HEK293T (cell line): Measurements from ENCODE around the gene SETD2.

ENCODE experiments used
- CTCF ChIA-PET: fragments of 350-600 bp; formaldehyde crosslinking; extraction: SDS; loops from one replicate; lab custom pipeline; 2021; ENCODE audit warnings: antibody characterized with exemption, inconsistent platforms; lab: Yijun Ruan, JAX
- POLR2A ChIA-PET: fragments of 350-600 bp; formaldehyde crosslinking; extraction: SDS; loops from one replicate; lab custom pipeline; 2020; ENCODE audit warnings: antibody characterized with exemption, inconsistent platforms; lab: Yijun Ruan, JAX
- DNase-seq: peaks from one replicate; pipeline ENCODE4 v3.0.0; 2012; ENCODE audit warnings: mixed read lengths; ENCODE audit errors: extremely low spot score
- ARNT ChIP-seq: fragments of 450-650 bp; IDR thresholded peaks from 2 replicates; pipeline ENCODE4 v1.6.1; 2017; ENCODE audit warnings: mild to moderate bottlenecking
- BHLHE40 ChIP-seq: fragments of 450-650 bp; IDR thresholded peaks from 2 replicates; pipeline ENCODE4 v1.6.1; 2016; ENCODE audit warnings: mild to moderate bottlenecking, moderate library complexity, borderline replicate concordance
- CTBP1 ChIP-seq: fragments of 450-650 bp; IDR thresholded peaks from 2 replicates; pipeline ENCODE4 v1.6.1; 2016; ENCODE audit warnings: borderline replicate concordance
- ELF4 ChIP-seq: fragments of 450-650 bp; IDR thresholded peaks from 2 replicates; pipeline ENCODE4 v1.6.1; 2017; ENCODE audit warnings: antibody characterized with exemption
- FOXA1 ChIP-seq: fragments of 450-650 bp; IDR thresholded peaks from 2 replicates; pipeline ENCODE4 v1.6.1; 2016; ENCODE audit warnings: mild to moderate bottlenecking
- FOXK2 ChIP-seq: fragments of 450-650 bp; IDR thresholded peaks from 2 replicates; pipeline ENCODE4 v1.6.1; 2016; ENCODE audit warnings: mild to moderate bottlenecking
- FOXM1 ChIP-seq: fragments of 450-650 bp; IDR thresholded peaks from 2 replicates; pipeline ENCODE4 v1.6.1; 2017; ENCODE audit warnings: mild to moderate bottlenecking, borderline replicate concordance
- HDGF ChIP-seq: fragments of 450-650 bp; IDR thresholded peaks from 2 replicates; pipeline ENCODE4 v1.6.1; 2017; ENCODE audit warnings: antibody characterized with exemption, borderline replicate concordance
- L3MBTL2 ChIP-seq: fragments of 450-650 bp; conservative IDR thresholded peaks from 2 replicates; pipeline ENCODE4 v1.6.1; 2016; ENCODE audit warnings: mild to moderate bottlenecking
- LEF1 ChIP-seq: fragments of 450-650 bp; IDR thresholded peaks from 2 replicates; pipeline ENCODE4 v1.6.1; 2017; ENCODE audit warnings: mild to moderate bottlenecking, borderline replicate concordance
- NFRKB ChIP-seq: fragments of 450-650 bp; IDR thresholded peaks from 2 replicates; pipeline ENCODE4 v1.6.1; 2016; ENCODE audit warnings: mild to moderate bottlenecking, moderate library complexity
- PKNOX1 ChIP-seq: fragments of 450-650 bp; IDR thresholded peaks from 2 replicates; pipeline ENCODE4 v1.6.1; 2016
- SP1 ChIP-seq: fragments of 450-650 bp; IDR thresholded peaks from 2 replicates; pipeline ENCODE4 v1.6.1; 2017
- SUZ12 ChIP-seq: fragments of 450-650 bp; IDR thresholded peaks from 2 replicates; pipeline ENCODE4 v1.6.1; 2016; ENCODE audit warnings: mild to moderate bottlenecking
- TARDBP ChIP-seq: fragments of 450-650 bp; IDR thresholded peaks from 2 replicates; pipeline ENCODE4 v1.6.1; 2016
- ZNF384 ChIP-seq: fragments of 450-650 bp; IDR thresholded peaks from 2 replicates; pipeline ENCODE4 v1.6.1; 2016

Gene SETD2

GRCh38 chr3:47065058-47065457, 98.9 kb downstream of the SETD2 start:
- DNase-seq, result no peak
- no peak for TF ChIP-seq HDGF
- TF ChIP-seq PKNOX1, result no peak
- TF ChIP-seq FOXA1, result no peak
- no peak for TF ChIP-seq NFRKB
- no peak for TF ChIP-seq FOXM1
- TF ChIP-seq FOXK2, result no peak
- TF ChIP-seq TARDBP, result no peak
- TF ChIP-seq ELF4, result no peak
- no peak for TF ChIP-seq ARNT
- TF ChIP-seq ZNF384, result no peak
- TF ChIP-seq SUZ12, result no peak
- no peak for TF ChIP-seq L3MBTL2
- no peak for TF ChIP-seq LEF1
- no peak for TF ChIP-seq BHLHE40
- no peak for TF ChIP-seq CTBP1
- no peak for TF ChIP-seq SP1
- CTCF ChIA-PET, result no interaction called here
- POLR2A ChIA-PET, result no interaction called here

- POLR2A ChIA-PET, result no interaction called here
- TF ChIP-seq SP1, result no peak
- no peak for DNase-seq
- CTCF ChIA-PET, result no interaction called here
These were observed 106.7 kb downstream of the SETD2 start for GRCh38 chr3:47057212-47057671.

GRCh38 chr3:47056705-47057104, 107.2 kb downstream of the SETD2 start:
- ChIA-PET CTCF (no interaction called here), POLR2A (no interaction called here)
- no peak for TF ChIP-seq SUZ12
- no peak for TF ChIP-seq TARDBP
- TF ChIP-seq ARNT, result no peak
- TF ChIP-seq ELF4, result no peak
- no peak for TF ChIP-seq SP1
- no peak for TF ChIP-seq PKNOX1
- TF ChIP-seq ZNF384, result no peak
- no peak for TF ChIP-seq FOXK2
- TF ChIP-seq FOXM1, result no peak
- no peak for TF ChIP-seq LEF1
- TF ChIP-seq CTBP1, result no peak
- no peak for DNase-seq

- ChIA-PET CTCF (no interaction called here), POLR2A (no interaction called here)
- TF ChIP-seq NFRKB (no peak), LEF1 (no peak), SUZ12 (no peak), ZNF384 (no peak), SP1 (no peak), FOXM1 (no peak), BHLHE40 (no peak), ARNT (no peak), HDGF (no peak), ELF4 (no peak)
- DNase-seq, result no peak
These were observed 109.5 kb downstream of the SETD2 start for GRCh38 chr3:47054412-47054811.

GRCh38 chr3:47047673-47048072, 116.2 kb downstream of the SETD2 start:
- POLR2A ChIA-PET, result no interaction called here
- TF ChIP-seq ARNT, result no peak
- CTCF ChIA-PET, result no interaction called here
- no peak for DNase-seq

GRCh38 chr3:47047069-47047468, 116.8 kb downstream of the SETD2 start:
- ChIA-PET CTCF (no interaction called here), POLR2A (interaction anchor here (0.8 to 1.2 kb wide), 2 partner anchors 9 to 38 kb away, joined by 3 read pairs; no protein-coding TSS in a partner anchor)
- TF ChIP-seq SP1, result no peak
- TF ChIP-seq L3MBTL2, result no peak
- TF ChIP-seq FOXM1, result no peak
- no peak for TF ChIP-seq BHLHE40
- no peak for TF ChIP-seq HDGF
- TF ChIP-seq NFRKB, result no peak
- TF ChIP-seq PKNOX1, result no peak
- TF ChIP-seq SUZ12, result no peak
- TF ChIP-seq ELF4, result no peak
- TF ChIP-seq FOXA1, result no peak
- no peak for TF ChIP-seq LEF1

GRCh38 chr3:47042231-47042791, 121.6 kb downstream of the SETD2 start:
- ChIA-PET POLR2A (interaction anchor here (0.6 kb wide), 1 partner anchor 66 kb away, joined by 3 read pairs; no protein-coding TSS in a partner anchor), CTCF (interaction anchor here (0.9 to 1.2 kb wide), 2 partner anchors 43 to 122 kb away, joined by 3 read pairs; no protein-coding TSS in a partner anchor)
- TF ChIP-seq BHLHE40 (no peak), SP1 (no peak), PKNOX1 (peak; percentile 76)
- DNase-seq, result no peak

More at GRCh38 chr3:47047069-47047468, 116.8 kb downstream of the SETD2 start:
- DNase-seq, result no peak
